Fibroblast of villous mesenchyme (primary cell): Measurements from ENCODE around the gene RABGAP1. TPM values are rescaled to one million over a fixed set of nuclear protein-coding genes. Genes with fewer than 3 reads are reported as not detected.
A peak's percentile ranks its signal among the peaks of the same experiment; 100 is the strongest.

Source experiments
- DNase-seq: peaks from one replicate; pipeline ENCODE4 v3.0.0-alpha.2; 2010; ENCODE audit warnings: low read depth
- H3K4me3 ChIP-seq: 2 replicates; pipeline ENCODE4 v1.5.1; 2011; ENCODE audit warnings: low read depth, mild to moderate bottlenecking, low read length
- CTCF ChIP-seq: IDR thresholded peaks from 2 replicates; pipeline ENCODE4 v1.5.1; 2012; ENCODE audit warnings: low read depth, mild to moderate bottlenecking, low read length; ENCODE audit not compliant: insufficient read depth
- small RNA-seq: library from RNA; depleted of rRNA; stranded (forward); fragments of <200 nt; gene quantifications from one replicate; pipeline ENCODE3, GENCODE V24; 2012
- total RNA-seq: library from RNA; depleted of rRNA; stranded (reverse); fragments of >200 nt; gene quantifications from 2 replicates; pipeline ENCODE4 v1.2.3, GENCODE V29; 2012

Gene RABGAP1
- total RNA-seq, 1 donor = 60.9 TPM

GRCh38 chr9:123150708-123151503 lies 210.1 kb downstream of the RABGAP1 start:
- TF ChIP-seq CTCF = no peak
- no peak overlapping the region for H3K4me3 ChIP-seq
- DNase-seq = peak; percentile 18

Small RNA genes within 50 kb of the gene (small RNA-seq; reads per million reads assigned to genes)
- gene GPR21 (not detected), gene RNY1P15 (not detected)

Other genes with a start within 250 kb of the RABGAP1 start
- not detected in 2 replicates for gene OR1L4, start 217.0 kb upstream of the RABGAP1 start, total RNA-seq
- gene OR1L6, start 198.7 kb upstream of the RABGAP1 start, total RNA-seq = not detected in 2 replicates
- not detected in 2 replicates for gene OR5C1, start 152.1 kb upstream of the RABGAP1 start, total RNA-seq
- not detected in 2 replicates for gene OR1K1, start 140.9 kb upstream of the RABGAP1 start, total RNA-seq
- gene PDCL, start 112.4 kb upstream of the RABGAP1 start, total RNA-seq = 31.6 and 43.6 TPM in 2 replicates
- gene RC3H2, start 35.7 kb upstream of the RABGAP1 start, total RNA-seq = 52.8 and 67.8 TPM in 2 replicates
- gene ZBTB6, start 27.7 kb upstream of the RABGAP1 start, total RNA-seq = 11.6 and 20.3 TPM in 2 replicates
- 3.5 and 4.3 TPM in 2 replicates for gene ZBTB26, start 9.5 kb upstream of the RABGAP1 start, total RNA-seq
- gene GPR21, start 92.6 kb downstream of the RABGAP1 start, total RNA-seq = 1.9 and 3.0 TPM in 2 replicates